ENCODE data around the gene VAMP1.

VAMP1 gene

DNA sequence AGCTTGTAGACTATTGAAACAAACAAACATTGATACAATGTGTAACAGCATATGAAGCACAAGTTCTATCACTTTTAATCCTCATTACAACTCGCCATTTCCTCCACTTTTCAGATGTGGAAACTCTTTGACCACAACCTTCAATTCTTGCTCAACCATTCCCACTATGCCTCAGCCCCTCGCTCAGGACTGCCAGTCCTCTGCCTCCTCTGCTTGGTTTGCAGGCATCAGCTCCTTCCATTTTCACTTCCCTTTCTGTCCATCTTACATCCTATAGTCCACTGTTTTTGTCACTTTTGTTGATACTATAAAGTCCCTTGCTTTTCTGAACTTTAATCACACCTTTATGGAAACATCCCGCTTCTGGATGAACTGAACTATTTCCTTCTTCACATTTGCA, 53.9 kb downstream of the VAMP1 start:
- Histone ChIP-seq H2AFZ (ENCODE audit: low read length) (no peak overlapping the region), H3K27ac (ENCODE audit: low read depth, low read length, poor library complexity, severe bottlenecking) (no peak overlapping the region), H3K4me3 (ENCODE audit: low read depth, low read length, poor library complexity, severe bottlenecking) (no peak overlapping the region), H4K20me1 (ENCODE audit: insufficient read depth, low read length) (no peaks in the 10 kb centered on the region), H3F3A (ENCODE audit: insufficient read depth, low read length) (no peaks in the 10 kb centered on the region), H3K9ac (ENCODE audit: low read length) (no peak overlapping the region), H3K4me1 (ENCODE audit: insufficient read depth, low read length, severe bottlenecking) (no peaks in the 10 kb centered on the region), H3K36me3 (ENCODE audit: insufficient read depth, low read length) (no peaks in the 10 kb centered on the region), H3K79me2 (ENCODE audit: insufficient read depth, low read length) (no peaks in the 10 kb centered on the region), H3K9me2 (ENCODE audit: low read depth, low read length) (no peaks in the 10 kb centered on the region), H3K9me3 (ENCODE audit: low read length) (no peaks in the 10 kb centered on the region), H3K27me3 (ENCODE audit: insufficient read depth, low read length) (no peaks in the 10 kb centered on the region), H3K4me2 (ENCODE audit: low read length) (no peak overlapping the region)
- no peak for TF ChIP-seq EZH2 (IDR thresholded peaks at IDR 0.05; ENCODE audit: borderline replicate concordance, low read length)
- TF ChIP-seq, protein P1, sequence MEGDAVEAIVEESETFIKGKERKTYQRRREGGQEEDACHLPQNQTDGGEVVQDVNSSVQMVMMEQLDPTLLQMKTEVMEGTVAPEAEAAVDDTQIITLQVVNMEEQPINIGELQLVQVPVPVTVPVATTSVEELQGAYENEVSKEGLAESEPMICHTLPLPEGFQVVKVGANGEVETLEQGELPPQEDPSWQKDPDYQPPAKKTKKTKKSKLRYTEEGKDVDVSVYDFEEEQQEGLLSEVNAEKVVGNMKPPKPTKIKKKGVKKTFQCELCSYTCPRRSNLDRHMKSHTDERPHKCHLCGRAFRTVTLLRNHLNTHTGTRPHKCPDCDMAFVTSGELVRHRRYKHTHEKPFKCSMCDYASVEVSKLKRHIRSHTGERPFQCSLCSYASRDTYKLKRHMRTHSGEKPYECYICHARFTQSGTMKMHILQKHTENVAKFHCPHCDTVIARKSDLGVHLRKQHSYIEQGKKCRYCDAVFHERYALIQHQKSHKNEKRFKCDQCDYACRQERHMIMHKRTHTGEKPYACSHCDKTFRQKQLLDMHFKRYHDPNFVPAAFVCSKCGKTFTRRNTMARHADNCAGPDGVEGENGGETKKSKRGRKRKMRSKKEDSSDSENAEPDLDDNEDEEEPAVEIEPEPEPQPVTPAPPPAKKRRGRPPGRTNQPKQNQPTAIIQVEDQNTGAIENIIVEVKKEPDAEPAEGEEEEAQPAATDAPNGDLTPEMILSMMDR (IDR thresholded peaks at IDR 0.05; ENCODE audit: low read length) = no peak
